Kidney (tissue), 14 donors: Measurements from ENCODE around the gene IGF1R. TPM values are rescaled to one million over a fixed set of nuclear protein-coding genes. Genes with fewer than 3 reads are reported as not detected.

ENCODE experiments used
- DNase-seq, 5 donors: peaks; one replicate each; pipeline ENCODE4 v3.0.0-alpha.2; 2013 to 2020
- FAIRE-seq: peaks from 2 replicates; lab custom pipeline; 2012; peaks lifted over from hg19 to GRCh38; lab: Jason Lieb, UNC
- H3K27ac ChIP-seq, 2 donors: one replicate each; pipeline ENCODE4 v1.7.0; 2013; ENCODE audit warnings: low read depth in 2 of 2, low read length in 2 of 2, inconsistent platforms in 1 of 2
- H3K27me3 ChIP-seq: one replicate; pipeline ENCODE4 v1.7.1; 2013; ENCODE audit warnings: low read length, inconsistent platforms; ENCODE audit not compliant: control insufficient read depth, insufficient read depth
- H3K36me3 ChIP-seq, 3 donors: one replicate each; pipeline versions ENCODE4 v1.7.0 to v1.7.1; 2013; ENCODE audit warnings: low read length in 3 of 3, control low read depth in 1 of 3, inconsistent platforms in 1 of 3; ENCODE audit not compliant: insufficient read depth in 3 of 3, control insufficient read depth in 2 of 3
- H3K4me1 ChIP-seq, 3 donors: one replicate each; pipeline versions ENCODE4 v1.7.0 to v1.7.1; 2013; ENCODE audit warnings: low read length in 3 of 3, inconsistent platforms in 1 of 3, low read depth in 1 of 3; ENCODE audit not compliant: control insufficient read depth in 2 of 3, insufficient read depth in 2 of 3
- H3K4me3 ChIP-seq, 3 donors: one replicate each; pipeline versions ENCODE4 v1.7.0 to v1.8.1; 2013; ENCODE audit warnings: low read length in 3 of 3, control low read depth in 1 of 3, inconsistent platforms in 1 of 3
- H3K9ac ChIP-seq, 3 donors: one replicate each; pipeline versions ENCODE4 v1.7.0 to v1.7.1; 2013; ENCODE audit warnings: low read length in 3 of 3, control low read depth in 1 of 3, inconsistent platforms in 1 of 3
- H3K9me3 ChIP-seq, 3 donors: one replicate each; pipeline versions ENCODE4 v1.7.0 to v1.7.1; 2013; ENCODE audit warnings: low read length in 3 of 3, control low read depth in 1 of 3, inconsistent platforms in 1 of 3; ENCODE audit not compliant: control insufficient read depth in 2 of 3, insufficient read depth in 1 of 3
- intact Hi-C: fragments of 100-400 bp; cut with DNase I; formaldehyde crosslinking; loops from one replicate; pipeline ENCODE4 v1.11.1; 2022
- polyA plus RNA-seq: library from polyadenylated mRNA; stranded (reverse); fragments of 350-450 nt; fragmentation: Illumina TruSeq; extraction: RNeasy Lipid Tissue Mini Kit (QIAGEN cat#74804); gene quantifications from one replicate; pipeline ENCODE4 v1.2.3, GENCODE V29; 2014; ENCODE audit warnings: low read depth, low replicate concordance; ENCODE audit not compliant: insufficient read depth
- total RNA-seq: library from RNA; stranded (reverse); fragmentation: NEBNext Ultra II Directional; extraction: Animal tissue kit (Norgen Biotek cat#: 25700); gene quantifications from one replicate; pipeline ENCODE4 v1.2.1, GENCODE V29; 2021
- TF ChIP-seq, protein P1 (sequence below): IDR thresholded peaks from 3 replicates; pipeline ENCODE4 v1.5.1; 2012; ENCODE audit warnings: mild to moderate bottlenecking, moderate library complexity, borderline replicate concordance; ENCODE audit not compliant: insufficient read depth; ENCODE audit errors: extremely low read depth
- donor health status: control.
- donor health status: control.
- donor health status: control.
- donor health status: control.
- donor health status: control.
- donor health status: DM: yes; HTN: yes; CAD: no.
- donor health status: Normal renal cell carcinoma (clear cell type).

Gene IGF1R
- total and polyA plus RNA-seq, 2 donors from 2014 or later: 6.5 to 73.2 TPM

GRCh38 chr15:98942431-98942830, 294.1 kb downstream of the IGF1R start:
- DNase-seq (no peak), FAIRE-seq (no peak)
- H3K9ac ChIP-seq: no peak overlapping the region
- H3K4me3 ChIP-seq: no peak overlapping the region
- intact Hi-C loops: no loop called here
- H3K9me3 ChIP-seq: no peaks in the 10 kb centered on the region
- no peak overlapping the region for H3K27ac ChIP-seq
- no peaks in the 10 kb centered on the region for H3K4me1 ChIP-seq
- H3K27me3 ChIP-seq: no peaks in the 10 kb centered on the region
- peaks cover 2 to 78% (median 35%) of the 10 kb centered on the region in 3 donors for H3K36me3 ChIP-seq
- TF ChIP-seq, protein P1, sequence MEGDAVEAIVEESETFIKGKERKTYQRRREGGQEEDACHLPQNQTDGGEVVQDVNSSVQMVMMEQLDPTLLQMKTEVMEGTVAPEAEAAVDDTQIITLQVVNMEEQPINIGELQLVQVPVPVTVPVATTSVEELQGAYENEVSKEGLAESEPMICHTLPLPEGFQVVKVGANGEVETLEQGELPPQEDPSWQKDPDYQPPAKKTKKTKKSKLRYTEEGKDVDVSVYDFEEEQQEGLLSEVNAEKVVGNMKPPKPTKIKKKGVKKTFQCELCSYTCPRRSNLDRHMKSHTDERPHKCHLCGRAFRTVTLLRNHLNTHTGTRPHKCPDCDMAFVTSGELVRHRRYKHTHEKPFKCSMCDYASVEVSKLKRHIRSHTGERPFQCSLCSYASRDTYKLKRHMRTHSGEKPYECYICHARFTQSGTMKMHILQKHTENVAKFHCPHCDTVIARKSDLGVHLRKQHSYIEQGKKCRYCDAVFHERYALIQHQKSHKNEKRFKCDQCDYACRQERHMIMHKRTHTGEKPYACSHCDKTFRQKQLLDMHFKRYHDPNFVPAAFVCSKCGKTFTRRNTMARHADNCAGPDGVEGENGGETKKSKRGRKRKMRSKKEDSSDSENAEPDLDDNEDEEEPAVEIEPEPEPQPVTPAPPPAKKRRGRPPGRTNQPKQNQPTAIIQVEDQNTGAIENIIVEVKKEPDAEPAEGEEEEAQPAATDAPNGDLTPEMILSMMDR: no peak

DNA sequence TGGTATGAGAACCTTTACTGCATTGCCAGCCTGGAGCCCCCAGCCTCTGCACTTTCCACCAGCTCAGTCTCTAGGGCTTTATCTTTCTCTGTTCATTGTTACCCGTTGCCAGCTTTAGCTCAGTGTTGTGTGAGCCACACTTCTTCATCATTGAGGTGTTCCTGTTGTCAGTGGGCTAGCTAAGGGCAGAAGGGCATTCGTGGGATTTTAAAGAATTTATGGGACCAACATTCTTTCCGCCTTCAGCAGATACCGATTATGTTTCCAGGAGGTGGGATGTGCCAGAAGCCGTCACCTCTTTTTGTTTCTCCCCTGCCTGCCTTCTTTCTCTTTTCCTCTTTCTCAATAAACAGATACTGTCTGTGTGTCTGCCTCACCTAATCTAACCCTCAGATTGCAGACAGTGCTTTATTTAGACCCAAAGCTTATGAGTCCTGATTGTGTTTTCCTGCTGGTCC, 294.7 kb downstream of the IGF1R start:
- TF ChIP-seq, protein P1: no peak
- H3K27me3 ChIP-seq: no peaks in the 10 kb centered on the region
- H3K9me3 ChIP-seq: no peaks in the 10 kb centered on the region
- no peak overlapping the region for H3K9ac ChIP-seq
- no peak overlapping the region for H3K4me3 ChIP-seq
- no peaks in the 10 kb centered on the region for H3K4me1 ChIP-seq
- no peak overlapping the region for H3K27ac ChIP-seq
- intact Hi-C loops: no loop called here
- DNase-seq (peak in 2 of 5 donors; percentile 33 to 55), FAIRE-seq (no peak)
- peaks cover 2 to 76% (median 31%) of the 10 kb centered on the region in 3 donors for H3K36me3 ChIP-seq

- no peak overlapping the region for H3K4me3 ChIP-seq
- H3K4me1 ChIP-seq: no peaks in the 10 kb centered on the region
- H3K9me3 ChIP-seq: no peaks in the 10 kb centered on the region
- H3K27ac ChIP-seq: no peak overlapping the region
- no peak overlapping the region for H3K9ac ChIP-seq
- intact Hi-C loops: no loop called here
- H3K36me3 ChIP-seq: peaks cover 2 to 76% (median 36%) of the 10 kb centered on the region in 3 donors
- H3K27me3 ChIP-seq: no peaks in the 10 kb centered on the region
- FAIRE-seq: no peak
- TF ChIP-seq, protein P1: no peak
- peak in 3 of 5 donors; percentile 61 to 75 (median 72) for DNase-seq
These were observed 295.3 kb downstream of the IGF1R start for GRCh38 chr15:98943601-98944151.
